Measurements from ENCODE around the gene LAMA2. TPM values are rescaled to one million over a fixed set of nuclear protein-coding genes. Genes with fewer than 3 reads are reported as not detected.

The LAMA2 gene
- total RNA-seq, 1 donor from 2014 or later = 1.8 TPM

DNA sequence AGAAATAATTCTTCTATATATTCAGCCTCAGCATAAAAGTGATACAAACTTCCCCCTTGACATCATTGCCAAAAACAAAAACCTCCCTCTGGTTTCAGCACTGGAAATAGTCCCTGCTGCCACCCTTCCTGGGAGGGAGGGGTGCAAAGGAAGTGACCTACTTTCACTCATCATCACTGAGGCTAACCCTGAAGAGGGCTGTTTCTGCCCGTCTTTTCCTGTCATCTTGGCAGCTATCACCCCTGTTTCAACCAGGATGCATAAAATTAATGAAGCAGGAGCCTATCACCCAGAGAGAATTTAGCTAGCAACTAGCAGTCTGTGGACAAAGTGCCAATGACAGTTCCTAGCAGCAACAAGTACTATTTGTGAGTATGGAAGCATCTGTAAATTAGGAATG lies 397.8 kb downstream of the LAMA2 start:
- peaks cover 3% of the 10 kb centered on the region for H3K27me3 Mint-ChIP-seq (ENCODE audit: low read depth, unreplicated experiment)
- H3K4me3 Mint-ChIP-seq (ENCODE audit: unreplicated experiment) = no peak overlapping the region
- H3K4me2 ChIP-seq (ENCODE audit: low read length) = no peak overlapping the region
- no peaks in the 10 kb centered on the region for H3K36me3 ChIP-seq (ENCODE audit: insufficient read depth, low read length)
- H3K27ac ChIP-seq (ENCODE audit: low read depth, low read length) = no peak overlapping the region
- H4K20me1 ChIP-seq (ENCODE audit: insufficient read depth, low read length) = no peaks in the 10 kb centered on the region
- FAIRE-seq (no peak), DNase-seq (ENCODE audit: low read depth) (no peak)
- TF ChIP-seq, protein P1, sequence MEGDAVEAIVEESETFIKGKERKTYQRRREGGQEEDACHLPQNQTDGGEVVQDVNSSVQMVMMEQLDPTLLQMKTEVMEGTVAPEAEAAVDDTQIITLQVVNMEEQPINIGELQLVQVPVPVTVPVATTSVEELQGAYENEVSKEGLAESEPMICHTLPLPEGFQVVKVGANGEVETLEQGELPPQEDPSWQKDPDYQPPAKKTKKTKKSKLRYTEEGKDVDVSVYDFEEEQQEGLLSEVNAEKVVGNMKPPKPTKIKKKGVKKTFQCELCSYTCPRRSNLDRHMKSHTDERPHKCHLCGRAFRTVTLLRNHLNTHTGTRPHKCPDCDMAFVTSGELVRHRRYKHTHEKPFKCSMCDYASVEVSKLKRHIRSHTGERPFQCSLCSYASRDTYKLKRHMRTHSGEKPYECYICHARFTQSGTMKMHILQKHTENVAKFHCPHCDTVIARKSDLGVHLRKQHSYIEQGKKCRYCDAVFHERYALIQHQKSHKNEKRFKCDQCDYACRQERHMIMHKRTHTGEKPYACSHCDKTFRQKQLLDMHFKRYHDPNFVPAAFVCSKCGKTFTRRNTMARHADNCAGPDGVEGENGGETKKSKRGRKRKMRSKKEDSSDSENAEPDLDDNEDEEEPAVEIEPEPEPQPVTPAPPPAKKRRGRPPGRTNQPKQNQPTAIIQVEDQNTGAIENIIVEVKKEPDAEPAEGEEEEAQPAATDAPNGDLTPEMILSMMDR (IDR thresholded peaks at IDR 0.05; ENCODE audit: insufficient read depth, low read depth, low read length) = no peak
- TF ChIP-seq EZH2 (IDR thresholded peaks at IDR 0.05; ENCODE audit: insufficient read depth, low read length) = no peak
- H3K4me1 Mint-ChIP-seq (ENCODE audit: low read depth, unreplicated experiment) = no peaks in the 10 kb centered on the region
- no peak overlapping the region for H3K4me3 ChIP-seq (ENCODE audit: insufficient read depth, low read depth, low read length)
- no peaks in the 10 kb centered on the region for H3K79me2 ChIP-seq (ENCODE audit: insufficient read depth, low read length)
- H3K9me3 Mint-ChIP-seq (ENCODE audit: unreplicated experiment) = no peaks in the 10 kb centered on the region
- H3K27ac Mint-ChIP-seq (ENCODE audit: unreplicated experiment) = no peak overlapping the region
- H3K36me3 Mint-ChIP-seq (ENCODE audit: low read depth, unreplicated experiment) = no peaks in the 10 kb centered on the region
- no peak overlapping the region for H3K9ac ChIP-seq (ENCODE audit: low read length)
- H3K9me3 ChIP-seq (ENCODE audit: insufficient read depth, low read depth, low read length) = no peaks in the 10 kb centered on the region
- H3K27me3 ChIP-seq (ENCODE audit: insufficient read depth, low read length) = no peaks in the 10 kb centered on the region
- H3K4me1 ChIP-seq (ENCODE audit: insufficient read depth, low read length) = no peaks in the 10 kb centered on the region
- H2AFZ ChIP-seq (ENCODE audit: low read depth, low read length) = no peak overlapping the region

DNA sequence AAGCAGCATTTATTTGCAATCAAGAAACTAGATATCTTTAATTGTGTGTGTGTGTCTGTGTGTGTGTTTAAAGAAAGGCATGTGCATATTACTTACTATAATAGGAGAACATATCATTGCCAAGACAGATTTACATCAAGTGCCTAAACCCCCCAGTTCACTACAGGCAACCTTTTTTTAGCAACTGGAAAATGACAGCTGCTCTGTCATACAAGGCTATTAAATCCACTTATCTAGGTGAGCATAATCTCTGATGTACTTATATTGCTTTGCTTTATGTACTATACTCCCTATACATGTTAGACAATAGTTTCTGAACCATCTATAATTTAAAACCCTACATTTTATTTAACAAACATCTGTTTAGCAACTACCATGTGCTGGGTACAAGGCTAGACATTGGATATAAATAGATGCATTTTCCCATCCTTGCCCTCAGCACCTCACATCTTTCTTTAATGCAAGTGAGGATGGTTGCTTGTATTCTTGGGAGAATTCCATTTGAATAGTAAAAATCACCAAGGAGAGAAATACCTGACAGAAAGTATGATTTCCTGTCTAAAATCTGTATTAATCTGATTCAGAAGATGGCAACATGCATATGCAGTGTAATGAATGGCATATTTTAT lies 398.3 kb downstream of the LAMA2 start:
- no peak overlapping the region for H3K27ac Mint-ChIP-seq (ENCODE audit: unreplicated experiment)

DNA sequence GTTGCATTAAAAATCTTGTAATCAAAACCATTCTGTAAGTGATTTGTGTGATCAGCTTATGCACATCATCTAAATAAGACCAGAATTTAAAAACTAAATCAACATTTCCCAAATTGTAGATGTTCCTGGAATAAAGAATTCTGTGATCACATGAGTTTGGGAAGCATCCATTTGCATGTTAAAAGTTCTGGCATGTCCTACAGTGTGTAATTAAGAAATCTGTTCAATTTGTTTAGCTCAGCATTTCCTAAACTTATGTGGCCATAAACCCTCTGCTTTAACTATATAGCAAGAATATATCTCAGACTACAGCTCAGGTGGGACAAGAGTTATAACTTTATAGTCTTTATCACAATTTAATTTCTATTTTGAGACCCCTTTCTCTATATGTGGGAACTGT lies 399.1 kb downstream of the LAMA2 start:
- Histone ChIP-seq H3K4me2 (ENCODE audit: low read length) (no peak overlapping the region), H3K27ac (ENCODE audit: low read depth, low read length) (no peak overlapping the region), H3K9me3 (ENCODE audit: insufficient read depth, low read depth, low read length) (no peaks in the 10 kb centered on the region), H3K9ac (ENCODE audit: low read length) (no peak overlapping the region), H3K4me3 (ENCODE audit: insufficient read depth, low read depth, low read length) (no peak overlapping the region), H4K20me1 (ENCODE audit: insufficient read depth, low read length) (no peaks in the 10 kb centered on the region), H3K4me1 (ENCODE audit: insufficient read depth, low read length) (no peaks in the 10 kb centered on the region), H2AFZ (ENCODE audit: low read depth, low read length) (no peak overlapping the region), H3K36me3 (ENCODE audit: insufficient read depth, low read length) (no peaks in the 10 kb centered on the region), H3K27me3 (ENCODE audit: insufficient read depth, low read length) (no peaks in the 10 kb centered on the region), H3K79me2 (ENCODE audit: insufficient read depth, low read length) (no peaks in the 10 kb centered on the region)
- Mint-ChIP-seq H3K4me3 (ENCODE audit: unreplicated experiment) (no peak overlapping the region), H3K9me3 (ENCODE audit: unreplicated experiment) (no peaks in the 10 kb centered on the region), H3K4me1 (ENCODE audit: low read depth, unreplicated experiment) (no peaks in the 10 kb centered on the region), H3K27ac (ENCODE audit: unreplicated experiment) (no peak overlapping the region), H3K27me3 (ENCODE audit: low read depth, unreplicated experiment) (peaks cover 3% of the 10 kb centered on the region), H3K36me3 (ENCODE audit: low read depth, unreplicated experiment) (no peaks in the 10 kb centered on the region)
- DNase-seq (ENCODE audit: low read depth) (no peak), FAIRE-seq (no peak)
- TF ChIP-seq, protein P1 (IDR thresholded peaks at IDR 0.05; ENCODE audit: insufficient read depth, low read depth, low read length) = no peak
- no peak for TF ChIP-seq EZH2 (IDR thresholded peaks at IDR 0.05; ENCODE audit: insufficient read depth, low read length)

More for the DNA sequence above, 398.3 kb downstream of the LAMA2 start:
- TF ChIP-seq, protein P1 (IDR thresholded peaks at IDR 0.05; ENCODE audit: insufficient read depth, low read depth, low read length) = no peak
- TF ChIP-seq EZH2 (IDR thresholded peaks at IDR 0.05; ENCODE audit: insufficient read depth, low read length) = no peak
- H3K27me3 Mint-ChIP-seq (ENCODE audit: low read depth, unreplicated experiment) = peaks cover 3% of the 10 kb centered on the region
- no peaks in the 10 kb centered on the region for H3K9me3 ChIP-seq (ENCODE audit: insufficient read depth, low read depth, low read length)
- H3K79me2 ChIP-seq (ENCODE audit: insufficient read depth, low read length) = no peaks in the 10 kb centered on the region
- H3K9me3 Mint-ChIP-seq (ENCODE audit: unreplicated experiment) = no peaks in the 10 kb centered on the region
- H3K9ac ChIP-seq (ENCODE audit: low read length) = no peak overlapping the region
- H3K36me3 ChIP-seq (ENCODE audit: insufficient read depth, low read length) = no peaks in the 10 kb centered on the region
- no peak for DNase-seq (ENCODE audit: low read depth)
- no peak overlapping the region for H2AFZ ChIP-seq (ENCODE audit: low read depth, low read length)
- no peak for FAIRE-seq
- no peak overlapping the region for H3K4me2 ChIP-seq (ENCODE audit: low read length)
- no peak overlapping the region for H3K4me3 Mint-ChIP-seq (ENCODE audit: unreplicated experiment)
- H3K4me1 Mint-ChIP-seq (ENCODE audit: low read depth, unreplicated experiment) = no peaks in the 10 kb centered on the region
- no peaks in the 10 kb centered on the region for H3K27me3 ChIP-seq (ENCODE audit: insufficient read depth, low read length)
- no peaks in the 10 kb centered on the region for H3K36me3 Mint-ChIP-seq (ENCODE audit: low read depth, unreplicated experiment)
- no peak overlapping the region for H3K27ac ChIP-seq (ENCODE audit: low read depth, low read length)
- no peaks in the 10 kb centered on the region for H4K20me1 ChIP-seq (ENCODE audit: insufficient read depth, low read length)
- no peaks in the 10 kb centered on the region for H3K4me1 ChIP-seq (ENCODE audit: insufficient read depth, low read length)
- no peak overlapping the region for H3K4me3 ChIP-seq (ENCODE audit: insufficient read depth, low read depth, low read length)
